Left lung (tissue), 10 donors: ENCODE measurements around the gene NUDT6. TPM values are rescaled to one million over a fixed set of nuclear protein-coding genes. Genes with fewer than 3 reads are reported as not detected.
"Not testable (repeated sequence)": the region's sequence is repeated elsewhere in the genome, so short reads cannot be mapped to it uniquely, and the experiment has no call there.

Source experiments
- ATAC-seq: fragments of 200-7000 bp; cut with Tn5 transposase; one replicate; pipeline ENCODE4 v1.9.1; 2020; ENCODE audit warnings: moderate library complexity
- DNase-seq, 4 donors: peaks; one replicate each; pipeline ENCODE4 v3.0.0-alpha.2; 2013 to 2020
- H3K27ac ChIP-seq, 2 donors: fragments of 200-600 bp; sonication (generic) in 1 of 2; one replicate each; pipeline versions ENCODE4 v1.5.0 to v1.8.0; 2020 to 2021
- H3K27me3 ChIP-seq, 2 donors: fragments of 200-600 bp; sonication (generic) in 1 of 2; one replicate each; pipeline versions ENCODE4 v1.5.0 to v1.8.0; 2020 to 2021
- H3K36me3 ChIP-seq, 2 donors: fragments of 200-600 bp; sonication (generic) in 1 of 2; one replicate each; pipeline versions ENCODE4 v1.5.0 to v1.8.0; 2020 to 2021
- H3K4me1 ChIP-seq, 2 donors: fragments of 200-600 bp; one replicate each; pipeline ENCODE4 v1.8.0; 2021
- H3K4me3 ChIP-seq, 2 donors: fragments of 200-600 bp; sonication (generic) in 1 of 2; one replicate each; pipeline versions ENCODE4 v1.5.0 to v1.8.0; 2020 to 2021; ENCODE audit warnings: mild to moderate bottlenecking in 1 of 2
- H3K9me3 ChIP-seq, 2 donors: fragments of 200-600 bp; sonication (generic) in 1 of 2; one replicate each; pipeline versions ENCODE4 v1.5.0 to v1.8.0; 2020 to 2021
- intact Hi-C, 2 donors: fragments of 100-400 bp; cut with DNase I; formaldehyde crosslinking; loops; one replicate each; pipeline versions ENCODE4 v1.11.2 to v1.14.2; 2022
- polyA plus RNA-seq, 6 donors: library from polyadenylated mRNA; unstranded; fragments of 120-200 nt; gene quantifications; one replicate each; pipeline ENCODE4 v1.2.1, GENCODE V29; 2013; ENCODE audit not compliant: insufficient read length in 6 of 6
- total RNA-seq, 2 donors: library from RNA; stranded (reverse); fragmentation: NEBNext Ultra II Directional; extraction: Animal tissue kit (Norgen Biotek cat#: 25700); gene quantifications; one replicate each; pipeline ENCODE4 v1.2.1, GENCODE V29; 2021
- TF ChIP-seq, protein P1 (sequence below), 2 donors: fragments of 200-600 bp; sonication (generic) in 1 of 2; IDR thresholded peaks; one replicate each; pipeline versions ENCODE4 v1.5.0 to v1.8.0; 2021; ENCODE audit warnings: antibody characterized with exemption in 2 of 2
- donor health status: DM: no; HTN: yes; CAD: no.
- donor health status: DM: no; HTN: no; CAD: no.

Gene NUDT6
- total and polyA plus RNA-seq, 8 donors: 5.1 to 19.9 (median 14.7) TPM

DNA sequence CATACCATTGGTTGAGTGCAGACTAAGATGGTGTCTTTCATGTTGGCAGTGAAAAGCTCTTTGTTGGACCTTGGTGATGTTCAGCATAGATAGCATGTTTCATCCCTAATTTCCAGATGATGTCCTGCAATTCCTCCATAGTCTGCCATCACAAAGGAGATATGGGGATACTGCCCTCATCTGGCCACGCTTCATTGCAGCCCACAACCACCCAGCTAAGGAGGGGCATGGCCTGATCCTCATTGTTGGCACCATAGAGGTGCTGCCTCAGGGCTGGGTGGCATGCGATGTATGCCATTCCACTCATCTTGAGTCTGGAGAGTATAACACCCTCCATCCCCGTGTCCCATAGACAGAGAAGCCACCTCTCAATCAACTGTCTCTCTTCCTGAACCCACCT lies 31.5 kb upstream of the NUDT6 start:
- H3K36me3 ChIP-seq: peaks cover 0 to 67% of the 10 kb centered on the region in 2 donors
- H3K4me3 ChIP-seq: no peak overlapping the region
- intact Hi-C loops: no loop called here
- ATAC-seq: no peak
- H3K27ac ChIP-seq: no peak overlapping the region
- DNase-seq: no peak
- no peaks in the 10 kb centered on the region for H3K27me3 ChIP-seq
- H3K4me1 ChIP-seq: no peaks in the 10 kb centered on the region
- TF ChIP-seq, protein P1, sequence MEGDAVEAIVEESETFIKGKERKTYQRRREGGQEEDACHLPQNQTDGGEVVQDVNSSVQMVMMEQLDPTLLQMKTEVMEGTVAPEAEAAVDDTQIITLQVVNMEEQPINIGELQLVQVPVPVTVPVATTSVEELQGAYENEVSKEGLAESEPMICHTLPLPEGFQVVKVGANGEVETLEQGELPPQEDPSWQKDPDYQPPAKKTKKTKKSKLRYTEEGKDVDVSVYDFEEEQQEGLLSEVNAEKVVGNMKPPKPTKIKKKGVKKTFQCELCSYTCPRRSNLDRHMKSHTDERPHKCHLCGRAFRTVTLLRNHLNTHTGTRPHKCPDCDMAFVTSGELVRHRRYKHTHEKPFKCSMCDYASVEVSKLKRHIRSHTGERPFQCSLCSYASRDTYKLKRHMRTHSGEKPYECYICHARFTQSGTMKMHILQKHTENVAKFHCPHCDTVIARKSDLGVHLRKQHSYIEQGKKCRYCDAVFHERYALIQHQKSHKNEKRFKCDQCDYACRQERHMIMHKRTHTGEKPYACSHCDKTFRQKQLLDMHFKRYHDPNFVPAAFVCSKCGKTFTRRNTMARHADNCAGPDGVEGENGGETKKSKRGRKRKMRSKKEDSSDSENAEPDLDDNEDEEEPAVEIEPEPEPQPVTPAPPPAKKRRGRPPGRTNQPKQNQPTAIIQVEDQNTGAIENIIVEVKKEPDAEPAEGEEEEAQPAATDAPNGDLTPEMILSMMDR (IDR thresholded peaks at IDR 0.05): no peak
- H3K9me3 ChIP-seq: no peaks in the 10 kb centered on the region

DNA sequence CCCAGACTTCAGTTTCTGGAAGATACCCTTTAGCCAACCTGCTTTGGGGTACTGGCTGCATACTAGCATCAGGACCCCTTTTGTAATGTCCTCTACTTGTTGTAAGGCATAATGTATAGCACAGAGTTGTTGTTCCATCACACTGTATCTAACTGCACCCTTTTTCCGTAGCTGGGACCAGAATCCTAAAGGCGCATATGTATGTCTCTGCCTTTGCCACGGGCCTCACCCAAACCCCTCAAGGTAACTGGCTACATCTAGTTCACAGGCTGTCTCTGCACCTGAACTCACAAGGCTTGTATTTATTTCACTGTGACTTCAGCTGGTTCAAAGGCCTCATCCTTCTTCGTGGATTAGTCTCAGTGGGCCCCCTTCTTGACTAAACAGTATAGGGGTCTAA lies 29.6 kb upstream of the NUDT6 start:
- TF ChIP-seq, protein P1 (IDR thresholded peaks at IDR 0.05): no peak
- no peak overlapping the region for H3K27ac ChIP-seq
- no peak overlapping the region for H3K4me3 ChIP-seq
- no peaks in the 10 kb centered on the region for H3K9me3 ChIP-seq
- H3K36me3 ChIP-seq: peaks cover 0 to 84% of the 10 kb centered on the region in 2 donors
- H3K4me1 ChIP-seq: no peaks in the 10 kb centered on the region
- intact Hi-C loops: no loop called here
- ATAC-seq (no peak), DNase-seq (no peak)
- no peaks in the 10 kb centered on the region for H3K27me3 ChIP-seq

DNA sequence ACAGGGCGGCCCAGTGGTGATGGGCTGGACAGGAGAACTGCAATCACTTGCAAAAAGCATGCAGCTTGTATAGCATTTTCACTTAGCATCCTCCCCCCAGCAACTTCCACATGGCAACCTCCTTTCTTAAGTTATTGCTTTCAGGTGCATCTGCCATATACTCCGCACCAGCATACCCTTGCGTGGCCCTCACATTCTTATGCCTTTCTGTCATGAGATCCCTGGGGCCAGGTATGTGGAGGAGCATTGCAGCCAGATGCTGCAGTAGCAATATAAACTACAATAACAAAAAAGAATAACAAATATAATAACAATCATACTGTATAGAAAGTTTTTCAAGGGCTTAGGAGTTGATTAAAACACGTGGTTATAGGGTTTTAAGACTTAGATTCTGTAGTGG lies 26.3 kb upstream of the NUDT6 start:
- H3K9me3 ChIP-seq: no peaks in the 10 kb centered on the region

DNA sequence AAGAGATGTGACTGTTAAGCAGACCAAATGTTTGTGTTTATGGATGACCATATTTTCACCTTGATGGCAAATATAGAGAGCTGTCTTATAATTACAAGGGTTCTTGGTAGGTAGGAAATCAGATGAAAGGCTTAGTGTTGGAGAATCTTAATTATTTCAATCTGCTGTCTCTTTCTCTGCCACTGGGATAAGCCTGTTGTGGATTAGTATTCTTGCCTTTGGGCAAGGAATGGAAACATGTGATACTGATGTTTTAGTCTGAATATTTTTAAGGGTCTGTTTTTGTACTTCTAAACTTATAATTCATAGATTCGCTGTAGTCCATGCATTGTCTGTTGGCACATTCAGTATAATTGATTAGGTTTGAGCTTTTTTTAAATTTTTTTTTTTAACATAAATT lies 23.7 kb upstream of the NUDT6 start:
- Histone ChIP-seq H3K36me3 (peaks cover 0 to 54% of the 10 kb centered on the region in 2 donors), H3K9me3 (no peaks in the 10 kb centered on the region), H3K27ac (no peak overlapping the region), H3K4me1 (no peaks in the 10 kb centered on the region), H3K27me3 (no peaks in the 10 kb centered on the region), H3K4me3 (no peak overlapping the region)
- DNase-seq: no peak
- ATAC-seq: no peak
- TF ChIP-seq, protein P1 (IDR thresholded peaks at IDR 0.05): no peak
- intact Hi-C loops: no loop called here

More for the DNA sequence above, 26.3 kb upstream of the NUDT6 start:
- ATAC-seq (no peak), DNase-seq (no peak)
- Histone ChIP-seq H3K4me1 (no peaks in the 10 kb centered on the region), H3K27ac (no peak overlapping the region), H3K27me3 (no peaks in the 10 kb centered on the region), H3K4me3 (no peak overlapping the region), H3K36me3 (peaks cover 0 to 77% of the 10 kb centered on the region in 2 donors)
- TF ChIP-seq, protein P1 (IDR thresholded peaks at IDR 0.05): no peak
- intact Hi-C loops: no loop called here

DNA sequence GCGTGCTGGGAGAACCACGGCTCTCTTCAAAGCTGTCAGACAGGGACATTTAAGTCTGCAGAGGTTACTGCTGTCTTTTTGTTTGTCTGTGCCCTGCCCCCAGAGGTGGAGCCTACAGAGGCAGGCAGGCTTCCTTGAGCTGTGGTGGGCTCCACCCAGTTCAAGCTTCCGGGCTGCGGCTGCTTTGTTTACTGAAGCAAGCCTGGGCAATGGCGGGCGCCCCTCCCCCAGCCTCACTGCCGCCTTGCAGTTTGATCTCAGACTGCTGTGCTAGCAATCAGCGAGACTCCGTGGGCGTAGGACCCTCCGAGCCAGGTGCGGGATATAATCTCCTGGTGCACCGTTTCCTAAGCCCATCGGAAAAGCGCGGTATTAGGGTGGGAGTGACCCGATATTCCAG lies 22.7 kb upstream of the NUDT6 start:
- H3K9me3 ChIP-seq, ATAC-seq, H3K27me3 ChIP-seq, DNase-seq, H3K4me1 ChIP-seq, intact Hi-C loops, H3K27ac ChIP-seq, H3K4me3 ChIP-seq: not testable (repeated sequence)
- peaks cover 0 to 44% of the 10 kb centered on the region in 2 donors for H3K36me3 ChIP-seq

DNA sequence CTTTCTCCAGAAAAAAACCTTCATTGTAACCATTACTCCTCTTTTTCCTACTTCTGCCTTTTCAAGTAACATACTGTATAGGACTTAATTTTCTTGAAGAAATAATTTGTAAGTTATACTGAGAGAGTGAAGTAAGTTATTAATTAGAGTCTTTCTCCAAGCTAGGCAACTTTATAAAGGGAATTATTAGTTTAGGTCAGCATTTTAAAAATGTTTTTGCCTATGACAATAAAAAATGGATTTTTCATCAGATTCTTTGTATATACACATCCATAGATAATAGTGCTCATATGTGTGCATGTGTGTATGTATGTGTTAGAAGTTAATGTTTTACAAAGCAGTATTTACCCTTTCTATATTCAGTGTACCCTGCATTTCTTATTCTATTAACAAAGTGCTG lies 10.4 kb upstream of the NUDT6 start:
- intact Hi-C loops: loop anchor here in 1 of 2 donors (5.0 kb wide), 1 partner anchor 175 kb away; no protein-coding TSS in a partner anchor

More for the DNA sequence above, 10.4 kb upstream of the NUDT6 start:
- no peak overlapping the region for H3K4me3 ChIP-seq
- TF ChIP-seq, protein P1 (IDR thresholded peaks at IDR 0.05): no peak
- no peaks in the 10 kb centered on the region for H3K4me1 ChIP-seq
- peaks cover 0 to 57% of the 10 kb centered on the region in 2 donors for H3K36me3 ChIP-seq
- no peaks in the 10 kb centered on the region for H3K9me3 ChIP-seq
- no peaks in the 10 kb centered on the region for H3K27me3 ChIP-seq
- H3K27ac ChIP-seq: no peak overlapping the region
- ATAC-seq (no peak), DNase-seq (no peak)
